NOMO-1 treated with DMSO at 0.1 percent for 48 hours (cell line): ENCODE results near the gene GALNT12.

Experiments
- DNase-seq: peaks from one replicate; lab custom pipeline; 2025; ENCODE audit not compliant: unreplicated experiment; lab: John Stamatoyannopoulos, UW

The GALNT12 gene

DNA sequence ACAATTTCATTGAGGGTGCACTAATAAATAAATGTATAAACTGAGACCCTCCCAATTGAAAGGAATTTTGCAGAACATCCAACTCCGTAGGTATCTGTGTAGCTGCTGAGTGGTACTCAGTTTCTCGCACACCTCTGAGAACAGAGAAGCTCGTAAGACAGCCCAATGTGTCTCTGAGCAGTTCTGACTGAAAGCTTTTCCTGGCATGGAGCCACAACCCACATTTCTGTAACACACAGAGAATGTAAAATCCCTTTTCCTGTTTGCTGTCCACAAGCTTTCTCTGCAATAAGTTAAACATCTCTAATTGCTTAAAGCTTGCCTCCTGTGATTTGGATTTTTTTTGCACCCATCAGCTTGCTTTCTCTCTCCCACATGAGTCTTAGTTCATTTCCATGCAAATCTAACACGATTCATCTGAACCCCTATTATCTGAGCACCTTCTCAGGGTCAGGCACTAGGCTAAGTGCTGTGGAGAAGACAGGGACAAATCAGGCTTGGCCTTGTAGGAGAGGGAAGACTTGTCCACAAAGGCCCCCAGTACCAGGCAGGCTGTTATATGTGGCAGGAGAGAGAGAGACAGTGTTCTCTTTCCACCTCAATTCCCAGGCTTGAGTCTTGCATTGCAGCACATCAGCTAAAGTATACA lies 92.1 kb downstream of the GALNT12 start:
- no peak for DNase-seq
